SU-DHL-6 (cell line): ENCODE measurements around the gene DNAH3.

Source experiments
- EZH2phosphoT487 ChIP-seq: fragments of 200-600 bp; sonication (generic), shearing (Covaris generic); conservative IDR thresholded peaks from 2 replicates; pipeline ENCODE4 v1.6.1; 2018; ENCODE audit warnings: mild to moderate bottlenecking, antibody characterized with exemption, low read length, moderate library complexity, mixed read lengths
- TF ChIP-seq, protein P1 (sequence below): fragments of 200-600 bp; sonication (generic); IDR thresholded peaks from one replicate; pipeline ENCODE4 v1.5.1; 2017; ENCODE audit warnings: antibody characterized with exemption, mild to moderate bottlenecking, low read length, moderate library complexity; ENCODE audit not compliant: insufficient read depth, poor library complexity, severe bottlenecking

DNA sequence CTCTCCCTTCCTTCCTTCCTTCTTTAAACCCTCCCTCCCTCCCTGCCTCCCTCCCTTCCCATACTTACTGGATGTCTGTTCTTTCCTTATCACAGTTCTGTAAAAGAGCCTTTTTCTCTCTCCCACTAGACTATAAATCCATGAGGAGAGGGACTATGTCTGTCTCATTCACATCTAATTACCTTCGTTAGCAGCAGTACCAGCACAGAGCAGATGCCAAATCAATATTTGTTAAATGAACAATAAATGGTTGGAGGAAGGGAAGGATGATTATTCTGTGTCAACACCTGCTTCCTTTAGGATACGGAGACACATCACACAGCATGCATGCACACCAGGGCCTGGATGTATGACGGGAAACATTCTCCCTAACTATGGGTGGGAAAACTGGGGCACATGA is 94.2 kb downstream of the DNAH3 start:
- TF ChIP-seq, protein P1, sequence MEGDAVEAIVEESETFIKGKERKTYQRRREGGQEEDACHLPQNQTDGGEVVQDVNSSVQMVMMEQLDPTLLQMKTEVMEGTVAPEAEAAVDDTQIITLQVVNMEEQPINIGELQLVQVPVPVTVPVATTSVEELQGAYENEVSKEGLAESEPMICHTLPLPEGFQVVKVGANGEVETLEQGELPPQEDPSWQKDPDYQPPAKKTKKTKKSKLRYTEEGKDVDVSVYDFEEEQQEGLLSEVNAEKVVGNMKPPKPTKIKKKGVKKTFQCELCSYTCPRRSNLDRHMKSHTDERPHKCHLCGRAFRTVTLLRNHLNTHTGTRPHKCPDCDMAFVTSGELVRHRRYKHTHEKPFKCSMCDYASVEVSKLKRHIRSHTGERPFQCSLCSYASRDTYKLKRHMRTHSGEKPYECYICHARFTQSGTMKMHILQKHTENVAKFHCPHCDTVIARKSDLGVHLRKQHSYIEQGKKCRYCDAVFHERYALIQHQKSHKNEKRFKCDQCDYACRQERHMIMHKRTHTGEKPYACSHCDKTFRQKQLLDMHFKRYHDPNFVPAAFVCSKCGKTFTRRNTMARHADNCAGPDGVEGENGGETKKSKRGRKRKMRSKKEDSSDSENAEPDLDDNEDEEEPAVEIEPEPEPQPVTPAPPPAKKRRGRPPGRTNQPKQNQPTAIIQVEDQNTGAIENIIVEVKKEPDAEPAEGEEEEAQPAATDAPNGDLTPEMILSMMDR: no peak
- TF ChIP-seq EZH2phosphoT487: no peak
